AG09309 (cell line): ENCODE data around the gene TRAPPC10.

ENCODE experiments used
- DNase-seq: peaks from one replicate; pipeline ENCODE4 v3.0.0-alpha.2; 2010; ENCODE audit warnings: low read depth
- H3K4me3 ChIP-seq: 2 replicates; pipeline ENCODE4 v1.5.1; 2011; ENCODE audit warnings: mild to moderate bottlenecking, low read depth, low read length, moderate library complexity; ENCODE audit not compliant: control insufficient read depth
- CTCF ChIP-seq: IDR thresholded peaks from 2 replicates; pipeline ENCODE4 v1.5.1; 2011; ENCODE audit warnings: mild to moderate bottlenecking, low read depth, low read length, inconsistent platforms; ENCODE audit not compliant: insufficient read depth, control insufficient read depth; ENCODE audit errors: missing control alignments

TRAPPC10 gene

GRCh38 chr21:43992121-43992520 lies 20.0 kb upstream of the TRAPPC10 start:
- no peak for DNase-seq
- TF ChIP-seq CTCF, result no peak
- H3K4me3 ChIP-seq, result no peak overlapping the region

DNA sequence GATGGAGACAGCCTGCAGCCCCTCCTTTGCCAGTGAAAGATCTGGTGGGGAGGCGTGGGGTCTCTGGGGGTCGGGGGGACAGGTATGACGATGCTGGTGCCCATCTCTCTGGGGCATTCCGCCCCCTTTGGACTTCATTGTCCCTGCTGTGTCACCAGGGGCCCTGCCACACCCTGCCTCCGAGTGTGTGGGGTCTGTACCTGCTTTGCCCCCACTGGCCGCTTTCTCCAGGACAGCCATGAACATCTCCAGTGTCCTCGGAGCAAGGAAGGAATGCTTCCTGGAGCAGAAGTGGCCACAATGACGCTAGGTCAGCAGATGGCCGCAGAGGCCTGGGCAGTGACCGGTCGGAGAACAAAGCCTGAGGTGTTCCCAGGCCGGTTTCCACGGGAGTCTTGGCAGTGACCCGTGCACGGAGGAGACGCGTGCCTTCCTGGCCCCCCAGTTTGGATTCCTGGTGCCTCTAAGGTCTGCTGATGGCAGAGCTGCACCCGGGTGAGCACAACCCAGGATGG lies 18.6 kb upstream of the TRAPPC10 start:
- H3K4me3 ChIP-seq, result no peak overlapping the region
- no peak for TF ChIP-seq CTCF
- no peak for DNase-seq

DNA sequence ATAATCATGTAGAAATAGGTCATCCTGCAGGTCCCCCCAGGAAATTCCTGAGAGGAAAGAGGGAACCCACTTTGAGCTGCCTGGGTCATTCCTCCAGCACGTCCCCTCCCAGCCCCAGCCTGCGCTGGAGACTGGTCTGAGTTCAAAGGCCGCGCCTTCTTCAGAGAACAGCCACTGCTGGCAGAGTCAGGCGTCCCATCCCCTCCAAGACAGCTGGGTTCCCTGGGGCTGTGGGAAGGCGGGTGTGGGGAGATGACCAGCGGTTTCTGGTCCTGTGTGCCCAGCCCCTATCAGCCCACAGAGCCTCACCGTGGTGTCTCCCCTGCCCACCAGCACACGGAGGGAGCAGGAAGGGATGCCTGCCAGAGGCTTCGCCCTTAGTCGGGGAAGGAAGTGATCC lies 18.0 kb upstream of the TRAPPC10 start:
- no peak for TF ChIP-seq CTCF
- no peak overlapping the region for H3K4me3 ChIP-seq
- DNase-seq, result no peak

DNA sequence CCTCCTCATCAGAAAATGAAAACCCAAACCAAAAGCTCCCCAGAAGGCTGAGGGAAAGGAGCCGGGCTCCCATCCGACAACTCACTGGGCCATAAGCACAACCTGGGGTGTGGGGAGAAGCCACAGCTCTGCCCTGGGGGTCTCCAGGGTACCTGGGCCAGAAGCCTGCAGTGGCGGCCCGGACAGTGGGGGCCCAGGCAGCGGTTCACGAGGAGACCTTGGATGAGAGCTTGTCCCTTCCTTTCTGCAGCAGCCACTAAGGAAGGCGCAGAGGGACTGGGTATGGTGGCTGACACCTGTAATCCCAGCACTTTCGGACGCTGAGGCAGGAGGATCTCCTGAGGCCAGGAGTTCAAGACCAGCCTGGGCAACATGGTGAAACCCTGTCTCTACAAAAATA lies 17.5 kb upstream of the TRAPPC10 start:
- no peak overlapping the region for H3K4me3 ChIP-seq
- no peak for DNase-seq
- no peak for TF ChIP-seq CTCF

- DNase-seq, result no peak
- H3K4me3 ChIP-seq, result no peak overlapping the region
- no peak for TF ChIP-seq CTCF
Measured at GRCh38 chr21:43995521-43996105, 16.5 kb upstream of the TRAPPC10 start.

GRCh38 chr21:43997766-43998742 lies 14.1 kb upstream of the TRAPPC10 start:
- H3K4me3 ChIP-seq, result no peak overlapping the region
- TF ChIP-seq CTCF, result no peak
- DNase-seq, result no peak
